ENCODE results near the gene DSPP. TPM values are rescaled to one million over a fixed set of nuclear protein-coding genes. Genes with fewer than 3 reads are reported as not detected.

Gene DSPP
- total RNA-seq, 1 donor from 2014 or later, result not detected

- TF ChIP-seq CTCF (IDR thresholded peaks at IDR 0.05; ENCODE audit: insufficient read depth, low read depth, low read length), result no peak
- no peak for TF ChIP-seq EZH2 (IDR thresholded peaks at IDR 0.05; ENCODE audit: insufficient read depth, low read length)
- Histone ChIP-seq H3K4me1 (ENCODE audit: insufficient read depth, low read length) (no peaks in the 10 kb centered on the region), H3K27me3 (ENCODE audit: insufficient read depth, low read length) (peaks cover 8% of the 10 kb centered on the region), H3K9me3 (ENCODE audit: insufficient read depth, low read depth, low read length) (no peaks in the 10 kb centered on the region), H3K79me2 (ENCODE audit: insufficient read depth, low read length) (no peaks in the 10 kb centered on the region), H3K9ac (ENCODE audit: low read length) (no peak overlapping the region), H4K20me1 (ENCODE audit: insufficient read depth, low read length) (no peaks in the 10 kb centered on the region), H3K4me2 (ENCODE audit: low read length) (no peak overlapping the region), H3K27ac (ENCODE audit: low read depth, low read length) (no peak overlapping the region), H3K4me3 (ENCODE audit: insufficient read depth, low read depth, low read length) (no peak overlapping the region), H3K36me3 (ENCODE audit: insufficient read depth, low read length) (no peaks in the 10 kb centered on the region), H2AFZ (ENCODE audit: low read depth, low read length) (no peak overlapping the region)
- FAIRE-seq (peak; percentile 37), DNase-seq (ENCODE audit: low read depth) (no peak)
- Mint-ChIP-seq H3K9me3 (ENCODE audit: unreplicated experiment) (no peaks in the 10 kb centered on the region), H3K27me3 (ENCODE audit: low read depth, unreplicated experiment) (peaks cover 10% of the 10 kb centered on the region), H3K27ac (ENCODE audit: unreplicated experiment) (no peak overlapping the region), H3K4me1 (ENCODE audit: low read depth, unreplicated experiment) (no peaks in the 10 kb centered on the region), H3K4me3 (ENCODE audit: unreplicated experiment) (no peak overlapping the region), H3K36me3 (ENCODE audit: low read depth, unreplicated experiment) (no peaks in the 10 kb centered on the region)
Observed at GRCh38 chr4:87620491-87620890, 12.2 kb downstream of the DSPP start.

- Histone ChIP-seq H3K36me3 (ENCODE audit: insufficient read depth, low read length) (no peaks in the 10 kb centered on the region), H3K4me1 (ENCODE audit: insufficient read depth, low read length) (no peaks in the 10 kb centered on the region), H3K9ac (ENCODE audit: low read length) (no peak overlapping the region), H3K79me2 (ENCODE audit: insufficient read depth, low read length) (no peaks in the 10 kb centered on the region), H3K27ac (ENCODE audit: low read depth, low read length) (no peak overlapping the region), H3K4me2 (ENCODE audit: low read length) (no peak overlapping the region), H3K27me3 (ENCODE audit: insufficient read depth, low read length) (peaks cover 8% of the 10 kb centered on the region), H3K4me3 (ENCODE audit: insufficient read depth, low read depth, low read length) (no peak overlapping the region), H4K20me1 (ENCODE audit: insufficient read depth, low read length) (no peaks in the 10 kb centered on the region), H2AFZ (ENCODE audit: low read depth, low read length) (no peak overlapping the region), H3K9me3 (ENCODE audit: insufficient read depth, low read depth, low read length) (no peaks in the 10 kb centered on the region)
- H3K4me1 Mint-ChIP-seq (ENCODE audit: low read depth, unreplicated experiment), result no peaks in the 10 kb centered on the region
- H3K36me3 Mint-ChIP-seq (ENCODE audit: low read depth, unreplicated experiment), result no peaks in the 10 kb centered on the region
- FAIRE-seq (no peak), DNase-seq (ENCODE audit: low read depth) (no peak)
- no peak for TF ChIP-seq EZH2 (IDR thresholded peaks at IDR 0.05; ENCODE audit: insufficient read depth, low read length)
- TF ChIP-seq CTCF (IDR thresholded peaks at IDR 0.05; ENCODE audit: insufficient read depth, low read depth, low read length), result no peak
- H3K4me3 Mint-ChIP-seq (ENCODE audit: unreplicated experiment), result no peak overlapping the region
- peaks cover 8% of the 10 kb centered on the region for H3K27me3 Mint-ChIP-seq (ENCODE audit: low read depth, unreplicated experiment)
- no peak overlapping the region for H3K27ac Mint-ChIP-seq (ENCODE audit: unreplicated experiment)
- H3K9me3 Mint-ChIP-seq (ENCODE audit: unreplicated experiment), result no peaks in the 10 kb centered on the region
Observed at GRCh38 chr4:87622303-87622702, 14.0 kb downstream of the DSPP start.

- H3K4me2 ChIP-seq (ENCODE audit: low read length), result no peak overlapping the region
- no peak overlapping the region for H3K27ac ChIP-seq (ENCODE audit: low read depth, low read length)
- no peak overlapping the region for H3K4me3 ChIP-seq (ENCODE audit: insufficient read depth, low read depth, low read length)
- no peaks in the 10 kb centered on the region for H4K20me1 ChIP-seq (ENCODE audit: insufficient read depth, low read length)
- Mint-ChIP-seq H3K4me3 (ENCODE audit: unreplicated experiment) (no peak overlapping the region), H3K27me3 (ENCODE audit: low read depth, unreplicated experiment) (peaks cover 8% of the 10 kb centered on the region), H3K36me3 (ENCODE audit: low read depth, unreplicated experiment) (no peaks in the 10 kb centered on the region), H3K9me3 (ENCODE audit: unreplicated experiment) (no peaks in the 10 kb centered on the region), H3K4me1 (ENCODE audit: low read depth, unreplicated experiment) (no peaks in the 10 kb centered on the region), H3K27ac (ENCODE audit: unreplicated experiment) (no peak overlapping the region)
- DNase-seq (ENCODE audit: low read depth) (no peak), FAIRE-seq (no peak)
- peaks cover 8% of the 10 kb centered on the region for H3K27me3 ChIP-seq (ENCODE audit: insufficient read depth, low read length)
- H3K4me1 ChIP-seq (ENCODE audit: insufficient read depth, low read length), result no peaks in the 10 kb centered on the region
- no peaks in the 10 kb centered on the region for H3K9me3 ChIP-seq (ENCODE audit: insufficient read depth, low read depth, low read length)
- H3K9ac ChIP-seq (ENCODE audit: low read length), result no peak overlapping the region
- peak overlapping the region; percentile 42 for H2AFZ ChIP-seq (ENCODE audit: low read depth, low read length)
- no peaks in the 10 kb centered on the region for H3K79me2 ChIP-seq (ENCODE audit: insufficient read depth, low read length)
- no peak for TF ChIP-seq EZH2 (IDR thresholded peaks at IDR 0.05; ENCODE audit: insufficient read depth, low read length)
- no peak for TF ChIP-seq CTCF (IDR thresholded peaks at IDR 0.05; ENCODE audit: insufficient read depth, low read depth, low read length)
- H3K36me3 ChIP-seq (ENCODE audit: insufficient read depth, low read length), result no peaks in the 10 kb centered on the region
Observed at GRCh38 chr4:87624698-87625097, 16.4 kb downstream of the DSPP start.
